Ishikawa (cell line): ENCODE results near the gene AVPR1B.

Experiments used
- CREB1 ChIP-seq: IDR thresholded peaks from 2 replicates; pipeline ENCODE4 v1.6.1; 2012; ENCODE audit warnings: low read depth
- EGR1 ChIP-seq: IDR thresholded peaks from 2 replicates; pipeline ENCODE4 v1.6.1; 2012
- EP300 ChIP-seq: IDR thresholded peaks from 2 replicates; pipeline ENCODE4 v1.6.1; 2012; ENCODE audit warnings: borderline replicate concordance
- FOXM1 ChIP-seq: IDR thresholded peaks from 2 replicates; pipeline ENCODE4 v1.6.1; 2012; ENCODE audit warnings: low read depth, borderline replicate concordance
- RAD21 ChIP-seq: IDR thresholded peaks from 2 replicates; pipeline ENCODE4 v1.6.1; 2012; ENCODE audit warnings: low read depth
- TAF1 ChIP-seq: IDR thresholded peaks from 2 replicates; pipeline ENCODE4 v1.6.1; 2012; ENCODE audit warnings: low read depth, mild to moderate bottlenecking
- TCF12 ChIP-seq: IDR thresholded peaks from 2 replicates; pipeline ENCODE4 v1.6.1; 2012; ENCODE audit warnings: low read depth
- TEAD4 ChIP-seq: IDR thresholded peaks from 2 replicates; pipeline ENCODE4 v1.6.1; 2012
- TF ChIP-seq, protein P1 (sequence below): IDR thresholded peaks from 2 replicates; pipeline ENCODE4 v1.6.1; 2012; ENCODE audit warnings: low read depth, mild to moderate bottlenecking

DNA sequence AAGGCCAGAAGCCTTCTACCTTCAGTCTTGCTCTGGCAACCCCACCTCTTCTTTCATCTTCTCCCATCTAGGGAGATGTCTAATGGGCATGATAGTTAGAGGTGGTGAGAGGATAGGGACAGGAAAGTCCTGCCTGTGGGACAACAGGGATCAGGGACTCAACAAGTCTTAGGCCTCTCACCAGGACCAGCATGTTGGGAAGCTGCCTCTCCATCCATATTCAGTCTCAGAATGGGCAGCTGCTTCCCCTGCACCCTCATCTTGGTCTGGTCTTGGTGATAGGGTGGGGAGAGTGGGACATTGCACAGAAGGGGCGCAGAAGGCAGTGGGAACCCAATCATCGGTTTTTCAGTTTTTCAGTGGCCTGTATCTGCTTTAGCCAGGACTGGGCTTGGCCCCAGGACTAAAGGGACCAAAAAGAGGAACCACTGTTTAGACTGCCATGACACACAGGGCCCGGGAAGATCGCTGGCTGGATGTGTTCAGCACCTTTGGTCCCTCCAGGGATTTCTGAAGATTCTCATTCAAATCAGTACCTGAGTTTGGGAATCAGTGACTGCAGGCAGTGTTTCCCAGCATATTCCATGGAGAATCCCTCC, 51.5 kb downstream of the AVPR1B start:
- TF ChIP-seq RAD21 (no peak), EP300 (no peak), FOXM1 (no peak), CREB1 (no peak), TCF12 (no peak), TEAD4 (no peak), EGR1 (no peak), TAF1 (no peak)
- TF ChIP-seq, protein P1, sequence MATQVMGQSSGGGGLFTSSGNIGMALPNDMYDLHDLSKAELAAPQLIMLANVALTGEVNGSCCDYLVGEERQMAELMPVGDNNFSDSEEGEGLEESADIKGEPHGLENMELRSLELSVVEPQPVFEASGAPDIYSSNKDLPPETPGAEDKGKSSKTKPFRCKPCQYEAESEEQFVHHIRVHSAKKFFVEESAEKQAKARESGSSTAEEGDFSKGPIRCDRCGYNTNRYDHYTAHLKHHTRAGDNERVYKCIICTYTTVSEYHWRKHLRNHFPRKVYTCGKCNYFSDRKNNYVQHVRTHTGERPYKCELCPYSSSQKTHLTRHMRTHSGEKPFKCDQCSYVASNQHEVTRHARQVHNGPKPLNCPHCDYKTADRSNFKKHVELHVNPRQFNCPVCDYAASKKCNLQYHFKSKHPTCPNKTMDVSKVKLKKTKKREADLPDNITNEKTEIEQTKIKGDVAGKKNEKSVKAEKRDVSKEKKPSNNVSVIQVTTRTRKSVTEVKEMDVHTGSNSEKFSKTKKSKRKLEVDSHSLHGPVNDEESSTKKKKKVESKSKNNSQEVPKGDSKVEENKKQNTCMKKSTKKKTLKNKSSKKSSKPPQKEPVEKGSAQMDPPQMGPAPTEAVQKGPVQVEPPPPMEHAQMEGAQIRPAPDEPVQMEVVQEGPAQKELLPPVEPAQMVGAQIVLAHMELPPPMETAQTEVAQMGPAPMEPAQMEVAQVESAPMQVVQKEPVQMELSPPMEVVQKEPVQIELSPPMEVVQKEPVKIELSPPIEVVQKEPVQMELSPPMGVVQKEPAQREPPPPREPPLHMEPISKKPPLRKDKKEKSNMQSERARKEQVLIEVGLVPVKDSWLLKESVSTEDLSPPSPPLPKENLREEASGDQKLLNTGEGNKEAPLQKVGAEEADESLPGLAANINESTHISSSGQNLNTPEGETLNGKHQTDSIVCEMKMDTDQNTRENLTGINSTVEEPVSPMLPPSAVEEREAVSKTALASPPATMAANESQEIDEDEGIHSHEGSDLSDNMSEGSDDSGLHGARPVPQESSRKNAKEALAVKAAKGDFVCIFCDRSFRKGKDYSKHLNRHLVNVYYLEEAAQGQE, result no peak
